Breast epithelium (tissue), 4 donors: Measurements from ENCODE around the gene PRRT4. TPM values are rescaled to one million over a fixed set of nuclear protein-coding genes. Genes with fewer than 3 reads are reported as not detected.
A peak's percentile ranks its signal among the peaks of the same experiment; 100 is the strongest.

Experiments
- DNase-seq, 2 donors: peaks; one replicate each; pipeline ENCODE4 v3.0.0-alpha.2; 2019; ENCODE audit warnings: low spot score in 2 of 2
- H3K27ac ChIP-seq, 2 donors: fragments of 200-600 bp; sonication (generic) in 1 of 2; one replicate each; pipeline ENCODE4 v1.5.1; 2016 to 2019; ENCODE audit warnings: mild to moderate bottlenecking in 1 of 2
- H3K27me3 ChIP-seq, 2 donors: fragments of 200-600 bp; sonication (generic) in 1 of 2; one replicate each; pipeline versions ENCODE4 v1.5.1 to v1.6.0; 2017 to 2019; ENCODE audit warnings: control low read depth in 1 of 2, mild to moderate bottlenecking in 1 of 2
- H3K36me3 ChIP-seq: fragments of 200-600 bp; one replicate; pipeline ENCODE4 v1.5.1; 2019
- H3K4me1 ChIP-seq, 2 donors: fragments of 200-600 bp; sonication (generic); one replicate each; pipeline ENCODE4 v1.5.1; 2016 to 2019; ENCODE audit warnings: control low read depth in 1 of 2
- H3K4me3 ChIP-seq, 3 donors: fragments of 200-600 bp; sonication (generic); 1 replicate in 2 of 3; 2 replicates in 1 of 3; pipeline ENCODE4 v1.5.1; 2016 to 2019; ENCODE audit warnings: mild to moderate bottlenecking in 3 of 3, moderate library complexity in 2 of 3
- H3K9me3 ChIP-seq, 2 donors: fragments of 200-600 bp; sonication (generic) in 1 of 2; one replicate each; pipeline ENCODE4 v1.5.1; 2016 to 2019; ENCODE audit warnings: control low read depth in 1 of 2
- CTCF ChIP-seq, 3 donors: fragments of 450-650 bp; IDR thresholded peaks; one replicate each; pipeline ENCODE4 v1.5.1; 2016 to 2017; ENCODE audit warnings: antibody characterized with exemption in 3 of 3, mild to moderate bottlenecking in 3 of 3, moderate library complexity in 3 of 3
- POLR2A ChIP-seq: fragments of 450-650 bp; IDR thresholded peaks from one replicate; pipeline ENCODE4 v1.6.1; 2016; ENCODE audit warnings: antibody characterized with exemption, mild to moderate bottlenecking, moderate library complexity
- POLR2AphosphoS5 ChIP-seq, 3 donors: sonication (generic); formaldehyde crosslinking; IDR thresholded peaks; one replicate each; pipeline ENCODE4 v1.6.1; 2017; ENCODE audit warnings: antibody characterized with exemption in 3 of 3
- intact Hi-C: fragments of 100-400 bp; cut with DNase I; formaldehyde crosslinking; loops from one replicate; pipeline ENCODE4 v1.15.1; 2023; ENCODE audit warnings: low total_unique reads
- total RNA-seq, 3 donors: library from RNA; depleted of rRNA; stranded (reverse); fragments of >200 nt; gene quantifications; one replicate each; pipeline ENCODE4 v1.1.0, GENCODE V29; 2016

Gene PRRT4
- 1 to 10 TPM in 1 of 3 donors, under 1 TPM in 2; under 0.01 to 3.8 (median 0.44) TPM for total RNA-seq

DNA sequence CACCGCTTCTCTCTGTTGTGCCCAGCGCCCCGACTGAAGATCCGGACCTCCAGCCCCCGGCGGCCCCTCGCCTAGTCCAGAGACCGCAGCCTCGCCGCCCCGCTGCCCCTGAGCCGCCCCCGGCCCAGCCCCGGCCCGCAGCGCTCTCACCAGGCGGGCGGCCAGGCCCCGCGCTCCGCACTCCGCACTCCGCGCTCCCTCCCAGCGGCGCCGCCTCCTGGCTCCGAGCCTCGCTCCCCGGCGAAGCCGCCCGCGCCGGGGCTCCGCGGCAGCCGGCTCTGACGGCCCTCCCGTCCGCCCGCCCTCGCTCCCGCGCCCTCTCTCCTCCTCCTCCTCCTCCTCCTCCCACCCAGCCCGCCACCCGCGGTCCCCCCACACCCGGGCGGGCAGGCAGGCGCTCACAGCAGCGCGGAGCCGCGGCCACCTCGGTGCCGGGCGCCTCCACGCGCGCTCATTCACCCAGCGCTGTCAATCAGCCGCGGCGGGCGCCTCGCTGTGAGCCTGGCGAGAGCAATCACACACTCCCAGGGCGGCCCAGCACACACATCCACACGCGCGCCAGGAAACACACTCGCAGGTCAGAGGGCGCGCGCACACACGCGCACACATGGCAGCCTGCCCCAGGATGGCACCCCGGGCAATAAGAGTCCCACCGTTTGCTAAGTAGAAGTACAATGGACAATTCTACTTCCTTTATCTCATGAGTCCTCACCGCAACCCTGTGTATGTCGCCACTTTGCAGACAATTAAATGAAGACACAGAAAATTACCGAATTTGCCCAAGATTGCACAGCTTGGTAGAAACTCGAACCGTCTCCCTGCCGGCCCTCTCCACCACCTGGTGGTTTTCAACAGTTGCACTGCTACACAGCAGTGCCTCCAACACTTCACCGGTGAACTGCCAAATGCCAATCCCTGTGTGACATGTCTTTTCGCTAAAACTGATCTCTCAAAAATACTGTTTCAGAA is at the start of gene PRRT4:
PRRT4 (minus strand) TSS at position 280 of the 969 bp plus-strand sequence.
- Histone ChIP-seq H3K4me3 (peak within 1 kb of the TSS; percentile 47 to 85 (median 56)), H3K27ac (no peak within 1 kb of the TSS), H3K9me3 (no peaks in the 10 kb centered on the region), H3K4me1 (peaks cover 0 to 4% of the 10 kb centered on the region in 2 donors), H3K27me3 (no peaks in the 10 kb centered on the region), H3K36me3 (no peaks in the 10 kb centered on the region)
- no peak for TF ChIP-seq CTCF (IDR thresholded peaks at IDR 0.05)
- TF ChIP-seq POLR2AphosphoS5 (IDR thresholded peaks at IDR 0.05): no peak
- TF ChIP-seq POLR2A: no peak
- DNase-seq: no peak
- intact Hi-C loops: no loop called here

- no peaks in the 10 kb centered on the region for H3K36me3 ChIP-seq
- intact Hi-C loops: no loop called here
- H3K4me1 ChIP-seq: peaks cover 6 to 8% of the 10 kb centered on the region in 2 donors
- H3K27ac ChIP-seq: peak overlapping the region; percentile 90 to 94
- peak overlapping the region; percentile 66 to 78 (median 67) for H3K4me3 ChIP-seq
- TF ChIP-seq CTCF (IDR thresholded peaks at IDR 0.05): no peak
- TF ChIP-seq POLR2AphosphoS5 (IDR thresholded peaks at IDR 0.05): no peak
- TF ChIP-seq POLR2A: no peak
- DNase-seq: no peak
- no peaks in the 10 kb centered on the region for H3K9me3 ChIP-seq
- H3K27me3 ChIP-seq: no peaks in the 10 kb centered on the region
Observed at GRCh38 chr7:128410451-128410753, 48.9 kb upstream of the PRRT4 start.

DNA sequence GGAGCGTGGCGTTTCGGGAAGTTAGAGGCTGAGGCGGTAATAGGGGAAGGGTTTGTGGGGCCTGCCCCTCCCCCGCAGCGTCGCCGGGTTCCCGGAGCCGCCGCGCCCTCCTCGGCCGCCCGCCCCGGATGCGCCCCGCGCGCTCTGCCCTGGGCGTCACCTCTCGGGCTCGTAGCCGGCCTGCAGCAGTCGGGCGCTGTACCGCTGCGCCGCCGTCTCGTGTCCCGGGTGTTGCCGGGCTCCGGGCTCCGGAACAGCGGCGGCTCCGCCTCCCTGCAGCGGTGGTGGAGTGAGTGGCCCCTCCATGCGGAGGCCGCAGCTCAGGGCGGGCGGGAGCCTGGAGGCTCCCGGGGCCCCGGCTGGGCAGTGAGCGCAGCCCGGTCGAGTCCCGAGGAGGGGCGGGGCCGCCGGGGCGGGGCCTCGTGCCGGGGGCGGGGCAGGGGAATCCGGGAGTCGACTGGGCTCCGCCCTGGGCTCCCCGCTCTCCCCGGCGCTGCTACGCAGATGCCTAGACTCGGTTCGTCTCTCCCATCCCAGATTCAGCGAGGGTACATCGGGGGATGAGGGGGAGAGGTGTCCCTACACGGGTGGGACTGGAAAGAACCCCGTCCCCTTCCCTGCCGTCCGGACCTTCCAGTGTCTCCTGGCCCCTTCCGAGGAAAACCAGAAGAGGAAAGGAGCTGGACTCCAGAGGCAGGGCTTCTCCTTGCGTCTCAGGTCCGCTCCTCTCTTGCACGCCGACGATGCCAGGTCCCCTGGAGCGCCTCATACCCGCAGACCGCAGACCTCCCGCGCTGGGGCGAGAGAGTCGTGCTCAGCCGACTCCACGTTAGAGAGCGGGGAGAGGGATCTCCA is 48.3 kb upstream of the PRRT4 start, which contains the start of gene IMPDH1:
IMPDH1 (minus strand) TSS at position 387 of the 855 bp plus-strand sequence; CDS start at position 306, 81 bp downstream.
- Histone ChIP-seq H3K4me1 (peaks cover 8% of the 10 kb centered on the region in 2 donors), H3K9me3 (no peaks in the 10 kb centered on the region), H3K4me3 (peak within 1 kb of the TSS; percentile 66 to 78 (median 67)), H3K27ac (peak within 1 kb of the TSS; percentile 90 to 94), H3K27me3 (no peaks in the 10 kb centered on the region), H3K36me3 (no peaks in the 10 kb centered on the region)
- TF ChIP-seq CTCF (IDR thresholded peaks at IDR 0.05) (no peak), POLR2AphosphoS5 (IDR thresholded peaks at IDR 0.05) (peak; percentile 34 to 69 (median 50))
- intact Hi-C loops: no loop called here
- peak; percentile 83 to 92 for DNase-seq

- Histone ChIP-seq H3K4me1 (peaks cover 8 to 17% of the 10 kb centered on the region in 2 donors), H3K4me3 (peak overlapping the region; percentile 66 to 78 (median 67)), H3K27ac (peak overlapping the region; percentile 90 to 94), H3K36me3 (no peaks in the 10 kb centered on the region), H3K27me3 (no peaks in the 10 kb centered on the region), H3K9me3 (no peaks in the 10 kb centered on the region)
- DNase-seq: no peak
- TF ChIP-seq POLR2A (no peak), CTCF (IDR thresholded peaks at IDR 0.05) (no peak), POLR2AphosphoS5 (IDR thresholded peaks at IDR 0.05) (no peak)
- intact Hi-C loops: no loop called here
Observed at GRCh38 chr7:128408709-128409595, 47.5 kb upstream of the PRRT4 start.
